Measurements from ENCODE around the gene OAT.
A peak's percentile ranks its signal among the peaks of the same experiment; 100 is the strongest.

OAT gene

DNA sequence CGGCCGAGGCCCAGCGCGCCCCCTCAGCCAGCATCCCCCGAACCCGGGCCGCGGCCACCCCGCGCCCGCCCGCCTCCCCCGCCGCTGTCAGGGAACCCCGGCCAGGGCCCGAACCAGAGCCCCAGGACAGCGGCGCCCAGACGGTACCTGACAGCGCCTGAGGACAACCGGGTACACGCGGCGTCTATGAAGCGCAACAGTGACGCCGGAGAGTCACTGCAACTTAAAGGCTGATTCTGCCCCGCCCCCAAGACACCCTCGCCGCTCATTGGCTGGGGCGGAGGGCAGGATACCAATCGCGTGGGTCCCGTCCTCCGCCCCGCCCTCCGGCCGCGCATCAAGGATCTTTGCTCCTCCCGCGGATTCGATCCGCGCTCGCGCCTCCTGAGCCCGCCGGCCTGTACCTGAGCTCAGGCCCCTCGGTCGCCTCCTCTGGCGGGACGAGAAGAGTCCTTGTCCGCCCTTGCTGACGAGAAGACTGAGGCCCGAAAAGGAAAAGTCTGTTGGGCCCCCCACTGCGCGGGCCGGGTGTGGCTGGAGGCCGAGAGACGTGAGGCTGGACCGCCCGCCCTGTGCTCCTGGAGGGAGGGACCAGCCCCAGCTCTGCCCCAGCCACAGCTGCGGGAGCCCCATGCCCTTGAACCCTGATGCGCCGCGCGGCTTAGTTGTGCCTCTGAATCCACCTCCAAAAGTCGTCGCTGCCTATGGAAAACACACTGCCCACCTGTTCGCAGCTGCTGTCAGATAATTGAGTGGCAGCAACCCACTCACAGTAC is at the start of gene OAT:
TSS of gene OAT (minus strand) at position 198 of the 776 bp plus-strand sequence. CDS start 6,752 bp downstream, outside the sequence.
- peak; percentile 94 for DNase-seq

DNA sequence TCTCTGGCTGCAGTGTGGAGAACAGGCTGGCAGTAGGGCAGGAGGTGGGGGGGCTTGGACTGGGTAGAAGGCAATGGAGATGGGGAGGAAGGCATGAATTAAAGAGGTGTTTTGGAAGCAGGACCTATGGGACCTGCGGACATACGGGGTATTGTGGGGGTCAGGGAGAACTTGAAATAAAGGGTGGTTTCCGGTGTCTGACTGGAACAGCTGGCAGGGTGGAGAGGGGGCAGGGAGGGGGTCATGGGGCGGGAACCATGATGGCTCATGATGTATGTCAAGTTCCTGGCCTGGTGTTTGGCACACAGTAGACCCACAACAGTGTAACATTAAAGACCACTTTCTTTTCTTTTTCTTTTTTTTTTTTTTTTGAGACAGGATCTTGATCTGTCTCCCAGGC is 48.4 kb upstream of the OAT start:
- DNase-seq, result no peak

DNA sequence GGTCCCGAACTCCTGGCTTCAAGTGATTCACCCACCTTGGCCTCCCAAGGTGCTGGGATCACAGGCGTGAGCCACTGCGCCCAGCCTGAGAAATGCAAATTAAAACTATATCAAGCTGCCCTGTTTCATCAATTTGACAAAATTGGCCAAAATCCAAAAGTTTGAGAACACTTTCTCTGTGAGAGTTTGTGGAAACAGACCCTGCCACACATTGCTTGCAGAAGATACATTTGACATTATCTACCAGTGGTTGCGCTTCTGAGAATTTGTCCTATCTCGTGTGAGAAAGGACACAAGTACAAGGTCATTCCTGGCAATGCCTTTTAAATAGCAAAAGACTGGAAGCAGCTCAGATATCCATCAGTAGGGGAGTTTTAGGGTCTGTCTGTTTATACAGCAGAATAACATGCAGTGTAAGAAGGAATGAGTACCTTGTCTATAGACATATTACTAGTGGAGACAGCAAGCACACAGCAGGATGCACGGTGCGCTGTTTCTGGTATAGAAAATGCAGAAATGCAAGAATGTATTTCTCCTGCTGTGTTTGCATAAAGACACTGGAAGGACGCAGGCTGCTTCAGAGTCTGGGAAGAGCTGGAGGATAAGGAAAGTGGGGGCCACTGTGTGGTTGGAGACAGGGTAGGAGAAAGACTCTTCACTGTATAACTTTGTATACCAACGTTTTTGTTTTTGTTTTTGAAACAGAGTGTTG is 47.2 kb upstream of the OAT start:
- no peak for DNase-seq

DNA sequence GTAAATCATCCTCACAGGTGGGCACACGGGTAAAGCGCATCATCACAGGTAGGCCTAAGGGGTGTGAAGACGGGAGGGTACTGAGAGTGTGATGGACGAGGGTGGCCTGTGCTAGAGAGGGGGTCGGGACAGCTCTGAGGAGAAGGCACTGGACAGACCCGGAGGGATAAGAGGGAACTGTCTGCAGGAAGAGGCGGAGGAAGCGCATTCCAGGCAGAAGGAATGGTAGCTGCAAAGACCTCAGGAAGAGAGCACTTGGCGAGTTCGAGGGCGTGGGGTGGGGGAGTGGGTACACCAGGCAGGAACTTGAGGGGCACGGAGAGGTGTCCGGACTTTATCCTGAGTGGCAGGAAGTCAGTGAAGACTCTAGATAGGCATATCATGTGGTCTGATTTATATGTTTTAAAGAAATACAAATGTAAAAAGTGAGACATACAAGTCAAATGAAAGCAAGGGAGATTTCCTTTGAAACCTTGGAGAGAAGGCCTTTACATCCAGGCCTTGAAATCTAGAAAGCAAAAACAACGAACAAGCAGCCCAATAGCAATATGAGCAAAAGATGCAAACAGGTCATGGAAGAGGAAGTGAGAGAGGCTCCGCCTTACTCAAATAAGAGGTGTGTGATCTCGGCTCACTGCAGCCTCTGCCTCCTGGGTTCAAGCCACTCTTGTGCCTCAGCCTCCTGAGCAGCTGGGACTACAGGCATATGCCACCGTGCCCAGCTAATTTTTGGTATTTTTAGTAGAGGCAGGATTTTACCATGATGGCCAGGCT is 46.5 kb upstream of the OAT start:
- no peak for DNase-seq

DNA sequence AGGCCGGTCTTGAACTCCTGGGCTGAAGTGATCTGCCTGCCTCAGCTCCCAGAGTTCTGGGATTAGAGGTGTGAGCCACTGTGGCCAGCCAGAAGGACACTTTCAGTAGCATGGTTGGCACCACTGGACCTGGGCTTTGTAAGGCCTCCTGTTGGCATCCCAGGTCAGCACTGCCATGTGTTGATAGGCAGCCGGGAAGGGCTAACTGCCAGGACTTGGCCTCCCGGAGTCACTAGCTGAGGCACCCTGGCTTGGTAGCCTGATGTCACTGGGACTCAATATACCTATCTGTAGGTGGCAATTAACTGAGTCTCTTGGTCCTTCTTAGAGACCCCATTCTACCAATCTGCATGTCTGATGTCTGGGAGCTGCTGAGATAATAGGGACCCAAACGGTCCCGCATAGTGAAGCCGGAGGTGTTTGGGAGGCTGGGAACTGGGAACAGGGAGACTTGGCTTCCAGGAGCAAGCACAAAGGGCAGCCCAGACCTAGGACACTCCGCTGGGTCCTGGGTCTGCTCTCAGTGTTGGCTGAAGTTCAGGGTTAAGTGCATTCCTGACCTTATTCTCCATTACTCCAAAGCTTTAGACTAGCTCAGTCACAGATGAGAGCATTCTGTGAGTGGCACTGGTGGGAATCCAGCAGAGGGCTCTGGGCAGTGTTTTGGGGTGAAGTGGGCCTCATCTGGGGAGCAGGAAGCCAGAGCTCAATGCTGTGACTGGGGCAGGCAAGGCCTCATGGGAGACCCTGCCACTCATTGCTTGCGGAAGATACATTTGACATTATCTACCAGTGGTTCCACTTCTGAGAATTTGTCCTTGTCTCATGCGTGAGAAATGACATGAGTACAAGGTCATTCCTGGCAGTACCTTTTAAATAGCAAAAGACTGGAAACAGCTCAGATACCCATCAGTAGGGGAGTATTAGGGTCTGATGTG is 45.6 kb upstream of the OAT start:
- DNase-seq, result no peak

DNA sequence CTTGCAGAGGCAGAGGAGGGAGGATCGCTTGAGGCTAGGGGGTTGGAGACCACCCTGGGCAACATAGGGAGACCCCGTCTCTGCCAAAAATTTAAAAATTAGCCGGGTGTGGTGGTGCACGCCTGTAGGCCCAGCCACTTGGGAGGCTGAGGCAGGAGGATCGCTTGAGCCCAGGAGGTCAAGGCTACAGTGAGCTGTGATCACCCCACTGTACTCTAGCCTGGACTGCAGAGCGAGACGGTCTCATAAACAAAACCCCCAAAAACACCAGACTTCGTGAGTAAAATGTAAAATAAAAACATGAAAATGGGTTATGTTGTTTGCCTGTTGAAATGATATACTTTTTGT is 43.6 kb upstream of the OAT start:
- DNase-seq, result no peak

DNA sequence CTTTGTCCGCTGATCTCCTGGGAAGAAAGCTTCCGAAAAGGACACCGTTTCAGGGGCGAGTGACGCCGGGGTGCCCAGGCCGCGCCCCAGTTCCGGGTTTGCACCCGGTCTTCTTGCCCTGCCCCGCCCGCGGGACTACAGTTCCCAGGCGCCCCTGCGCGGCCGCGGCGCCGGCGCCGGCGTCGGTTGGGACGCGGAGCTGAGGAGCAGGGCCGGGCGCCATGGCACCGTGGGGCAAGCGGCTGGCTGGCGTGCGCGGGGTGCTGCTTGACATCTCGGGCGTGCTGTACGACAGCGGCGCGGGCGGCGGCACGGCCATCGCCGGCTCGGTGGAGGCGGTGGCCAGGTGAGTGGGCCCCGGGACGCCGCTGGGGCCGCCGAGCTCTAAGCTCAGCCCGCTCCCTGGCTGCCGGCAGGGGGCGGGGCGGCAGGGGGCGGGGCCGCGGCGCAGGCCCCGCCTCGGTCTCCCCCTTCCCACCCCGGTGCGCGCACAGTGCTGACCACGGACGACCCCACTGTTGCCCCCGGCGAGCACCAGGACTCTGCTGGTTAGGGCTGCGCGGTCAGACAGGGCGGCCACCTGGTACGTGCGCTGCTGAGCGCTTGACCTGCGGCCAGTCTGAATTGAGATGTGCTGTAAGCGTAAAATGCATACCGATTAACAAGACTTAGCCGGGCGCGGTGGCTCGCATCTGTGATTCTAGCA is 43.1 kb upstream of the OAT start, which contains the start of gene LHPP:
TSS of gene LHPP (plus strand) at position 182 of the 706 bp plus-strand sequence. CDS start at position 222, 40 bp downstream.
- DNase-seq, result peak; percentile 76

DNA sequence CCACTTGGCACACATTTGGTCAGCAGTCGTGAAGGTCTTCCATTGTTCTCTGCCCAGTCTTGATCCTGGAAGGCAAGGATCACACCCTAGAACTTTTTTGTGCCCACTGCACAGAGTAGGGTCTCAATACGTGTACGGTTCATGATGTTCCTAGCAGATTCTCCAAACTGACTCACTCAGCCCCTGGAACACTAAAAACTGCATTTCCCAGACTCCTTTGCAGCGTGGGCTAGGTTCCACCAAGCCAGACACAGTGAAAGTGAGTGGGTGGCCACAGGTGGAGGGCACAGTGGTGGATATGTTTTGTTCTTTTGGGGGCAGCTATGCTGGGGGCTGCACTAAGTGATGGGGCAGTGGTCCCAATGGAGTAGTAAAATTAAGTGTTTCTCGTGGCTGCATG is 41.4 kb upstream of the OAT start:
- DNase-seq, result no peak

DNA sequence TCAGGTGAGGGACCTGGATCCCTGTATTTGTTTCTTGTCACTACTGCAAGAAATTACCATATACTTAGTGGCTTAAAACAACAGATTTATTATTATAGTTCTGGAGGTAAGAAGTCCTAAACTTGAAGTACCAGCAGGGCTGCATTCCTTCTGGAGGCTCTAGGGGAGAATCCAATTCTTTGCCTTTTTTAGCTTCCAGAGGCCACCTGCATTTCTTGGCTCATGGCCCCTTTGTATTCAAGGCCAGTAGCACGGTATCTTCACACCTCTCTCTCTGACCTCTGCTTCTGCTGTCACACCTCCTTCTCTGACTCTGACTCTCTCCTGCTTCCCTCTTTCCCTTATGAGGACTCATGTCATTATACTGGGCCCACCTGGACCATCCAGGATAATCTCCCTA is 40.7 kb upstream of the OAT start:
- DNase-seq, result no peak

DNA sequence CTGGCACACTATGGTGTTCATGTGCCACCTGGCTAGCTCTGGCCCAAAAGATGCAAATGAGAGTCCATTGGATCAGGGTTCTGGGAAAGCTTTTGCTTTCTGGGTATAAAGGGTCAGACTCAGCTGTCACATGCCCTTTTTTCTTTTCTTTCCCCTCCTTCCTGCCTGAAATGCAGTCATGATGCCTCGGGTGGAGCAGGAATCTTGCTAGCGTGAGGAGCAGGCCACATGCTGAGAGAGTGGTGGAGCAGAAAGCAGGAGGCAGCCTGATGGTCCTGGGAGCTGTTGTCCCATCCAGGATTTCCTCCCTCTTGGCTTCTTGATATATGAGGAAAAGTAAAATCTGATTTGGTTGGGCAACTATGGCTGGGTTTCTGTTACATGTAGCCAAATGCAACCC is 40.2 kb upstream of the OAT start:
- no peak for DNase-seq

DNA sequence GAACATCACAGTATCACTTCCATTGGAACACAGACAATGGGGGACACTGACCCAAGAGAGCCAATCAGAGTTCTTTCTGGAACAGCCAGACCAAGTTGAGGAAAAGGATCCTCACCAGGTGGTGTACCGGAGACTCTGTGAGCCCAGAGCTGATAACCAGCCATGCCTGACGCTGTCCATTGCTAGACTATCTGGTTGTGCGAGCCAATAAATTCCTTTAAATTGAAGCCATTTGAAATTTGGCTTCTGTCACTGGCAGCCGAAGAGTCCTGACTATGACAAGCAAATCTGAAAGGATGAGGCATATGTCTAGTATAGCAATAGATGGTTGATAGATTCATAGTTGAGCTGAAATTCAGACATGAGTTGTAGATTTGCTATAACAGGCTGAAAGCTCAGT is 39.8 kb upstream of the OAT start:
- no peak for DNase-seq

DNA sequence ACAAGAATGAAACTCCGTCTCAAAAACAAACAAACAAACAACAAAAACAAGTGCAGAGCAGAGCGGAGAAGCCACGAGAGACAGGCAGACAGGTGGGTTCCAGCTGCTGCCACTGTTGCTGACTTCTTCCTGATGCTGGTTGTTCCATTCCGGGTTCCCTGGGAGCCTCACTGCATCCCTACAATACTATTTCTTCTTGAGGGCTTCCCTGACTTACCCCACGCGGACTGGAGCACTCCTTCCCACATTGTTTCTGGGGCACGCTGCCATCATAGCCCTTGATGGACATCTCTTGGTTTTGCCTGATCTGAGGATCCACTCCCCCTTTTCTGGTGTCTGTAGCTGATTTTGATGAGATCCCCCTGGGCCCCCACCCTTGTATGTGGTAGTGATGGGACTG is 36.7 kb upstream of the OAT start:
- no peak for DNase-seq

DNA sequence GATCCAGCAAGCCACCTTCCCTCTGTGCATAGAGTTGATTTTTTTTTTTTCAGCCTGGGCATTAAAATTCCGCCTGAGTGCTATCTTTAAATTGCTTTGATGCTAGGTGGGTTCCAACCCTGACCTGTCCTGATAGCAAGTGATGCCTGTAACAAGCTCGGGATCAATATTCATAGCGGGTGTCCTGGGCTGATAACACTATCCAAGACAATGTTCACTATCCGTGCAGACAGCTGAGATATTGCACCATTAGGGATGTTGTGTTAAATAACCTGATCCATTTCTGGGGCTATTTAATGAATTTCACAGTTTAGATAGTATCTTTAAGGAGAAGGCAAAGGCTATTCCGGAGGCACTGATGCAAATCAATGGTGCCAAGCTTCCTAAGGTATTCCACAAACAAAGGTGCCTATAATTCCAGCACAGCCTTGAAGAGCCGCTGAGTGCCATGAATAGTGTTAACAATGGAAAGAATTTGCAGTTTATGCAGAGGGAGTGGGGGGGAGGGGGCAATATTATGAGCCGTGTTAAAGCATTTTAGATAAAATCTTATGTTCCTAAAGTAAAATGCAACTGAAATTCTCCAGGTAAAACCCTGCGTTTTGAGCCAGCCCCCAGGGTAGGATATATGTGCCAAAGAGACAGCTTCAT is 35.4 kb upstream of the OAT start:
- no peak for DNase-seq

DNA sequence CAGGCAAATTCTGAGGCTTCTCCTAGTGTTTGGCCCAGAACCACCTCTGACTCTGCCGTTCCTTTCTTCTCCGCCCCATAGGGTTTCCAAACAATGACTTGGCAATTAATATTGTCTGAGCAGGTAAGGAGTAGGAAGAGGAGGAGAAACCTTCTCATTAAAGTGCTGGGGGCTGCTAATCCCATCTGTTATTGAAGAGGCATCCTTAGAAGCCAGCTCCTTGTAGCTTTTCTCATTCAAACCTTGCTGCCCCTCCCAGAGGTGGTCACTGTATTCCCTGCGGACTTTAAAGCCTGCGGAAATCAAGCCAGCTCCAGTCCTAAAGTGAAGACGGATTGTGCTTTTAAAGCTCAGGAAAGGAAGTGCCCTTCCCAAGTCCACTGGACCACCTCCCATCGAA is 32.6 kb upstream of the OAT start:
- DNase-seq, result no peak

DNA sequence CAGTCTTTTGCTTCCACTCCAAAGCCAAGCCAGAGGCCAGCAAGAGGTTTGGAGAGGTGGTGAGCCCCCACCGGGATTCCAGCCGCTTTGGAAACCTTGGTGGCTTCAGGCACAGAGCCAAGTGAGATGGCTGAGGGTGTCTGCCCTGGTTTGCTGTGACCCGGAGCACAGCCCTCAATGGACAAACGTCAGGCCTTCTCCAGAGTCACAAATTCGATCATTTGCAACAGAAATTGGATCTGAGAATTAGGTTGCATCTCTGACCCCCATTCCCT is 32.0 kb upstream of the OAT start:
- no peak for DNase-seq

DNA sequence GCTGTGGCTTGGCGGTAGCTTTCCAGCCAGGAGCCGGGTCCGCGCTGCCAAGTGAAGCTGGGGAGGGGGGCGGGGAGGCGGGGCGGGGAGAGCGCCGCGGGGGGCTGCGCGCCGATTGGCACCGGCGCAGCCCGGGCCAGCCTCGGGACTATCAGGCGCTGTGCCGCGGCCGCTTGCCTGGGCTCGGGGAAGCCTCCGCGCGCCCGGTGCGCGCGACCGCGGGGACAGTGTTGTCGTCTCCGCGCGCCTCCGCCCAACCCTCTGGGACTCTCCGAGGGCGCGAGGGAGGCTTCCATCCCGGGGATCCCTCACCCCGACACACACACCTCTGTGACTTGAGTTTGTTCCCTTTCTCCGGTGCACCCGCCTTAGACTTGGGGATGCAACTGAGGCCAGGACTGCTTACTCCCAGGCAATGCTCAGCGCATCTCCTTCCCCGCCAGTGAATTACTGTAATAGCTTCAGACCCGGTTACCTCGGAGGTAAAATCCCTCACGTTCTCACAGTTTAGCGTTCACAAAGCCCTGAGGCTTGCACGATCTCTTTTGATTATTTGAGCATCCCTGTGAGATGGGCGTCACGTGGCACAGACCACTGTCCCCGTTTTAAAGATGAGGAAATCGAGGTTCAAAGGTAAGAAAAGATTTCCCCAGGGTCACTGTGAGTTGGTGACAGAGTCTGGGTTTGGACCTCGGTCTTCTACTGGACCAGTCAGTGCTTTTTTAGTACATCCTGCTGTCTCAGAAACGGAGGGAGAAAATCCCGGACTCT is 31.5 kb upstream of the OAT start, which contains the start of gene NKX1-2:
TSS of gene NKX1-2 (minus strand) at position 24 of the 771 bp plus-strand sequence. CDS start 92 bp downstream, outside the sequence.
- DNase-seq, result no peak

DNA sequence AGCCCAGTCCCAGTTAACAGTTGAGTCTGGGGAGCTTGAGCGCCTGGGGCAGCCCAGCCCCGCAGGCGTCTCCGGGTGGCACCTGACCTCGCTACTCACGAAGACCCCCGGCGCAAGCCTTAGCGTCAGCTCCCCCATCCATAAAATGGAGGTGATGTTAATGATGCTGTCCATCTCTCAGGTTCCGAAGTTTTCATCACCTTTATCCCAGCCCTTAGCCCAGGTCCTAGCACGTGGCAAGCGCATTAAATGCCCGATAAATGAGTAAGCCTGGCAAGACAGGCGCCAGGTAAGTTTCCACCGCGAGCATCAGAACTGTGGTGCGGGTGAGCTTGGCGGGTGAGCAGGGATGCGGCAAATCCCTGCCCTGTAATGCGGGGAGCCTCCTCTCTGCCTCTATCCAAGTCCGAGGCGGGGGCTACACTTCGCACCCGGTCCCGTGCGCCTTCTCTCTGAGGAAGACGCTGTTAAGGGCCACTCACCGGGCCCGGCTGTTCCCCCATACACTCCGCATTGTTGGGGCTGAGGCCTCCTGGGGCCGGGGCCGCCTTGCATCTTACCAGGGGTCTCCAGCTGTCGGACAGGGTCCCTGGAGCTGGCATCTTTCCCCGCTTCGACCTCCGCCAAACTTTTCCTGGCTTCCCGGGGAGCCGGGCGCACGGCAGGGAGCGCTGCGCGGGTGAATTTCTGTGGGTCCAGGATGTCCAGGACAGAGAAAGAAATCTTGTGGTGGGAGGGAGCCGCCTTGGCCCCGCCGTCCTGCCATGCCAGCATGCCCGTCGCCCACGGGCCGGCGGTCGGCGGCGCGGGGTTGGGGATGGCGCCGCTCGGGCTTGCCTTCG is 30.7 kb upstream of the OAT start:
- DNase-seq, result no peak

DNA sequence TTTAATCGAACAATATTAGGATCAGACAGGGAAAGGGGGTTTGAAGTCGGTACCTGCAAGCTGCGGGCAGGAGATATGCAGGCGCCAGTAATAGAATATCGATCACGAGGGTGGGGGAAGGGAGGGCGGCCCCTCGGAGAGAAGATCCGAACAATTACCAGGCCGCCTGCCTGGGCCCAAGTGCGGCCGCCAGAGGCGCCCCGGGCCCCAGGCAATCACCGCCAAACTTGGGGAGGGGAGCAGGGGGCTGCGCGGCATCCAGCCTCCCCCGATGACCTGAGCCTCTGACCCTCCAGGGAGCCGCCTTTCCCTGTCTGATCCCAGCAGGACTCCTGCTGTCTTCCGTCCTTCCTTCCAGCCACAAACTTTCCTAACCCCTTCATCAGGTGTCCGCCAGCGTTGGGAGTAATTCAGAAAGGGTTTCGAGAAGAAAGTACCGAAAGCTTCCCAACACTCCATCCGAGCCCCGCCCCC is 30.0 kb upstream of the OAT start:
- no peak for DNase-seq

DNA sequence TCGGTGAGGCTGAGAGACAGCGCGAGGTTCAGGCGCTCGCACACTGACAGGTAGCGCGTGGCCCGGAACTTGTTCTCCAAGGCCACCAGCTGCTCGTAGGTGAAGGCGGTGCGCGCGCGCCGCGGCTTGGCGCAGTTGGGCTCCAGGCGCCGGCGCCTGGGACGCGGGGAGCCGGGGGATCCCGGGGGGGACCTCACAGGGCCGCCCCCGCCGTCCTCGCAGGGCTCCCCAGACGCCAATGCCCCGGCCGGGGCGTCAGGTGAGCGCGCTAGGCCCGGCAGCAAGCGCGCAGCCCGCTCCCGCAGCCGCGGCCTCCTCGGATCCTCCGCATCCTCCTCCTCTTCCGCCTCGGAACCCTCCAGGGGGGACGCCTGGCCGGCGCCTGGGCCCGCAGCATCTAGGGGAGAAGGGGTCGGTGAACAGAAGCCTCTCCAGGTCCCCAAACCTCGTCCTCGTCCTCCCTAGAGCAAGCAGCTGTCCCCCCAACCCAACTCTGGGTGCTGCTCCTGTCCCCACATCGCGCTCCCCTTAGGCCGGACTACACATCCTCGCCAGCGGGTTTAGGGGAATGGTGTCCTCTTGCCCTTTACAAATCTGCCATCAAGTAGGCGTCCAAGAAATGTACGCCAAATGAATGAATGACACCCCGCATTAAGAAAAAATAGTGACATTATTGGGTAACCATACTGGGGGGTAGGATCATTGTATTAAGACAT is 29.2 kb upstream of the OAT start:
- DNase-seq, result no peak
